ENCODE measurements around the gene VAMP8.
A peak's percentile ranks its signal among the peaks of the same experiment; 100 is the strongest.
"Not testable (repeated sequence)": the region's sequence is repeated elsewhere in the genome, so short reads cannot be mapped to it uniquely, and the experiment has no call there.

Gene VAMP8

DNA sequence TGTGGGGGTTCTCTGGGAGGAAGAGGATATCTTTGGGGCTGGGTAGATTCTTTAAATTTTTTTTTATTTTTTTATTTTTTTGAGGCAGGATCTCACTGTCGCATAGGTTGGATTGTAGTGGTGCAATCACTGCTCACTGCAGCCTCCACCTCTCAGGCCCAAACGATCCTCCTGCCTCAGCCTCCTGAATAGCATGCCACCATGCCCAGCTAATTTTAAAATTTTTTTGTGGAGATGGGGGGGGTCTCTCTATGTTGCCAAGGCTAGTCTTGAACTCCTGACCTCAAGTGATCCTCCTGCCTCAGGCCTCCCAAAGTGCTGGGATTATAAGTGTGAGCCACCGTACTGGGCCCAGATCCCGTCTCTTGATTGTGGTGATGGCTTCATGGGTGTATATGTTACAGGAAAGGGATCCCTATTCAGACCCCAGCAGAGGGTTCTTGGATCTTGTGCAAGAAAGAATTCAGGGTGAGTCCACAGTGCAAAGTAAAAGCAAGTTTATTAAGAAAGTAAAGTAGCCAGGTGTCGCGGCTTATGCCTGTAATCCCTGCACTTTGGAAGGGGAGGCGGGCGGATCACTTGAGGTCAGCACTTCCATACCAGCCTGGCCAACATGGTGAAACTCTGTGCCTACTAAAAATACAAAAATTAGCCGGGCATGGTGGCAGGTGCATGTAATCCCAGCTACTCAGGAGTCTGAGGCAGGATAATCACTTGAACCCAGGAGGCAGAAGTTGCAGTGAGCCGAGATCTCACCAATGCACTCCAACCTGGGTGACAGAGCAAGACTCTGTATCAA lies 36.5 kb downstream of the VAMP8 start:
- TF ChIP-seq, protein P1, sequence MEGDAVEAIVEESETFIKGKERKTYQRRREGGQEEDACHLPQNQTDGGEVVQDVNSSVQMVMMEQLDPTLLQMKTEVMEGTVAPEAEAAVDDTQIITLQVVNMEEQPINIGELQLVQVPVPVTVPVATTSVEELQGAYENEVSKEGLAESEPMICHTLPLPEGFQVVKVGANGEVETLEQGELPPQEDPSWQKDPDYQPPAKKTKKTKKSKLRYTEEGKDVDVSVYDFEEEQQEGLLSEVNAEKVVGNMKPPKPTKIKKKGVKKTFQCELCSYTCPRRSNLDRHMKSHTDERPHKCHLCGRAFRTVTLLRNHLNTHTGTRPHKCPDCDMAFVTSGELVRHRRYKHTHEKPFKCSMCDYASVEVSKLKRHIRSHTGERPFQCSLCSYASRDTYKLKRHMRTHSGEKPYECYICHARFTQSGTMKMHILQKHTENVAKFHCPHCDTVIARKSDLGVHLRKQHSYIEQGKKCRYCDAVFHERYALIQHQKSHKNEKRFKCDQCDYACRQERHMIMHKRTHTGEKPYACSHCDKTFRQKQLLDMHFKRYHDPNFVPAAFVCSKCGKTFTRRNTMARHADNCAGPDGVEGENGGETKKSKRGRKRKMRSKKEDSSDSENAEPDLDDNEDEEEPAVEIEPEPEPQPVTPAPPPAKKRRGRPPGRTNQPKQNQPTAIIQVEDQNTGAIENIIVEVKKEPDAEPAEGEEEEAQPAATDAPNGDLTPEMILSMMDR (IDR thresholded peaks at IDR 0.05; ENCODE audit: low read depth, low read length, missing control alignments) = no peak
- DNase-seq (ENCODE audit: low read depth) = no peak
- no peak overlapping the region for H3K4me3 ChIP-seq (ENCODE audit: low read depth, low read length)

DNA sequence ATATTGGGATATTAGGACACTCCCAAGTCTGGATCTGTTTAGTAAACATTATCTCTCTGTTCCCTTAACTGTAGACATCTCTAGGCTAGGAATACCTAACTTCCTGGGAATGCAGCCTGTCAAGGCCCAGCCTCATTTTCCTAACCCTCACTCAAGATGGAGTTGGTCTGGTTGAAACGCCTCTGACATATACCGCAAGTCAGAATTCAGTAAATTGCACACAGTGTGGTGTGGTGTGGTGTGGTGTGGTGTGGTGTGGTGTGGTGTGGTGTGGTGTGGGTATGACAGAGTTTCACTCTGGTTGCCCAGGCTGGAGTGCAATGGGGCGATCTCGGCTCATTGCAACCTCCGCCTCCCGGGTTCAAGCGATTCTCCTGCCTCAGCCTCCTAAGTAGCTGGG lies 37.4 kb downstream of the VAMP8 start:
- not testable (repeated sequence) for DNase-seq (ENCODE audit: low read depth); H3K4me3 ChIP-seq (ENCODE audit: low read depth, low read length)

DNA sequence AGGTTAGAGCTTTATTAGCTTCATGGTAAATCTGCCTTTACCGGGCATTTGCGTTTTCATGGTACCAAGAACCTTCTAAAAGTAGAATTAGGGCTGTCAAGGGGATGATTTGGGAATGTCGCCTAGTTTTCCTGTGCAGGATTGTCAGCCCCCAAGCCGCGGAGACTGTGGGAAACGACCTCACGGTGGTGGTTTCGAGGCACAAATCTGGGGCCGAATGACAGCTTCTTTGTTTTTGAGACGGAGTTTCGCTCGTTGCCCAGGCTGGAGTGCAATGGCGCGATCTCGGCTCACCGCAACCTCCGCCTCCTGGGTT lies 38.0 kb downstream of the VAMP8 start:
- DNase-seq (ENCODE audit: low read depth) = no peak
- H3K4me3 ChIP-seq (ENCODE audit: low read depth, low read length) = no peak overlapping the region; the same call in 1 of the 2 replicates
- TF ChIP-seq, protein P1 (IDR thresholded peaks at IDR 0.05; ENCODE audit: low read depth, low read length, missing control alignments) = no peak

DNA sequence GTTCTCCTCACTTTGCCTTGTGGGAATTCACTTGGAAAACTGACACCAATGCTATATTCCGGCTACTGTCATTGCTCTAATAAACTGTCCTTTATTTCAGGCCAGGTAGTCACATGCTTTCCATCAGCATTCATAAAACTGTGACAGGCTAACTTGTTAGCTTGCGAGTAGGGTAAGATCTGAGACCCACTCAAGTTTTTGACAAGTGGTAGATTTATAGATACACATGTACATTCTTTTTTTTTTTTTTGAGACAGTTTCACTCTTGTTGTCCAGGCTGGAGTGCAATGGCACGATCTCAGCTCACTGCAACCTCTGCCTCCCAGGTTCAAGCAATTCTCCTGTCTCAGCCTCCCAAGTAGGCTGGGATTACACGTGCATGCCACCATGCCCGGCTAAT lies 40.3 kb downstream of the VAMP8 start:
- DNase-seq (ENCODE audit: low read depth) = not testable (repeated sequence)
- H3K4me3 ChIP-seq (ENCODE audit: low read depth, low read length) = peak overlapping the region; percentile 89; the same call in 1 of the 2 replicates

DNA sequence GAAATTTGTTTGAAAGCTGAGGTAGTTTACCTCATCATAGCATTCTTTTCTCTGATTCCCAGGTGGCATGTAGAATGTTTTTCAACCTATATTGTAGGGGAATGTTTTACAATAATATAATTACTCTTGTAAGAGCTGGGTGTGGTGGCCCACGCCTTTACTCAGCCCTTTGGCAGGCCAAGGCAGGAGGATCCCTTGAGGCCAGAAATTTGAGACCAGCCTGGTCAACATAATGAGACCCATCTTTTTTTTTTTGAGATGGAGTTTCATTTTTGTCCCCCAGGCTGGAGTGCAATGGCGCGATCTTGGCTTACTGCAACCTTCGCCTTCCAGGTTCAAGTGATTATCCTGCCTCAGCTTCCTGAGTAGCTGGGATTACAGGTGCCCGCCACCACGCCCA lies 42.2 kb downstream of the VAMP8 start:
- TF ChIP-seq, protein P1 (IDR thresholded peaks at IDR 0.05; ENCODE audit: low read depth, low read length, missing control alignments) = no peak

DNA sequence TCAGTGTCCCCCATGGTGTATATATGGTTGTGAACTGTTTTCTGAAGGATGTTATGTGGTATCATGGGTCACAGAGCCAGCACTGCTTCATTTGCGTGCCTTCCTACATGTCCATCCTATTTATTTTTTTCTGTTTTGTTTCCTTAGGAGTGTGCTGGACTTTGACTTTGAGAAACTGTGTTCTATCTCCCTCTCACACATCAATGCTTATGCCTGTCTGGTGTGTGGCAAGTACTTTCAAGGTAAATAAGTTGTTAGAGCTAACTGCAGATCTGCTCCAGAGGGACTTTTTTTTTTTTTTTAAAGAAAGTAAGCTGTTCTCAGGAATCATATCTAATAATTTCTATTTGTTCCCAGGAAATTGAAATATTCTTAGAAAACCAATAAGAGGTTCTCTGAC lies 44.0 kb downstream of the VAMP8 start:
- no peak for DNase-seq (ENCODE audit: low read depth)
- TF ChIP-seq, protein P1 (IDR thresholded peaks at IDR 0.05; ENCODE audit: low read depth, low read length, missing control alignments) = no peak
- no peak overlapping the region for H3K4me3 ChIP-seq (ENCODE audit: low read depth, low read length)

More for the DNA sequence above, 42.2 kb downstream of the VAMP8 start:
- no peak for DNase-seq (ENCODE audit: low read depth)
- no peak overlapping the region for H3K4me3 ChIP-seq (ENCODE audit: low read depth, low read length)

DNA sequence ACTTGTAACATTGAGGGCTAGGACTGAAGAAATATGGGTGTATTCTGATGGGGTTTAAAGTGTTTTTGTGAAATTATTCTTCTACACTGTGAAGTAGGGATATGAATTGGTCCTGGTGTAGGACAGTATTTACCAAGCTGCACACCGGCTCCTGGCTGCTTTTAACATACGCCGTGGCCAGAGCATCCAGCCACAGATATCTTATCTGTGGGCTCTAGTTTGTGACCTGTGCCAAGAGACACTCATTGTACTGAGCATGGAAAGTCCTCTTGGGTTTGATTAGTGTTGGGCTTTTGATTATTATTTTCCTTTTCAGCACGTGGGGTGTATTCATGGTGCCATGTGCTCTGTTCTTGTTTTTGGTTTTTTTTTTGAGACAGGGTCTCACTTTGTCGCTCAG lies 46.6 kb downstream of the VAMP8 start:
- H3K4me3 ChIP-seq (ENCODE audit: low read depth, low read length) = no peak overlapping the region
- DNase-seq (ENCODE audit: low read depth) = no peak
- TF ChIP-seq, protein P1 (IDR thresholded peaks at IDR 0.05; ENCODE audit: low read depth, low read length, missing control alignments) = no peak

DNA sequence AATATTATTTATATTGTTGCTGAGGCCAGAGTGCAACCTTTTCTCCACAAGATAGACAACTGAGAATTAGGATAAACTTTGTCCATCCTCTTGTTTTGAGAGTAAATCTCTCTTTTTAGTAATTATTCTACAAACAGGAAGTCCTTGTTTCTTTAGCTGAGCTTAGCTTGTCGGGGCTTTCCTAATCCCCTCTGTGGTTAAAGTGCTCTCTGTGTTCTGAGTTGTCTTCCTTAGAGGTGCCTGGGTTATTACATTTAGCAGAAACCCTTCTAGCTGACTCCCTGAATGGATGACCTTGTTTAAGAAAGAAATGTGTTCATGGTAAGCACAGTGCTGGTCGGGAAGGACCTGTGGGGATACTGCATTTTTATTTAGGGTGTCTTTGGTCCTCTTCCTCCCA lies 51.3 kb downstream of the VAMP8 start:
- H3K4me3 ChIP-seq (ENCODE audit: low read depth, low read length) = no peak overlapping the region
- DNase-seq (ENCODE audit: low read depth) = no peak
- TF ChIP-seq, protein P1 (IDR thresholded peaks at IDR 0.05; ENCODE audit: low read depth, low read length, missing control alignments) = no peak

All from GM12864 (cell line).